Measurements from ENCODE around the gene UGT2B7. TPM values are rescaled to one million over a fixed set of nuclear protein-coding genes. Genes with fewer than 3 reads are reported as not detected.

Gene UGT2B7
- total and polyA plus RNA-seq, 2 of the 13 experiments (the other 11 are each of a cell fraction or from before 2014, with no cell fraction given) = 26.8 to 41.8 TPM

- TF ChIP-seq ZFP41 (CRISPR knock-in tag; IDR thresholded peaks at IDR 0.05; ENCODE audit: borderline replicate concordance) (no peak), MIXL1 (CRISPR knock-in tag; IDR thresholded peaks at IDR 0.05) (no peak), JUN (CRISPR knock-in tag; IDR thresholded peaks at IDR 0.05) (no peak), FOXK1 (CRISPR knock-in tag; IDR thresholded peaks at IDR 0.05; ENCODE audit: borderline replicate concordance, low read depth) (0 out of 2 replicates have a peak, but pooled peaks have one; percentile 36), PAXIP1 (CRISPR knock-in tag; conservative IDR thresholded peaks at IDR 0.05) (no peak; the same call in 1 of the 2 replicates), RARA (CRISPR knock-in tag; IDR thresholded peaks at IDR 0.05) (peak; percentile 11; the same call in 1 of the 2 replicates), ZNF430 (CRISPR knock-in tag; IDR thresholded peaks at IDR 0.05) (no peak), SNAPC4 (CRISPR knock-in tag; IDR thresholded peaks at IDR 0.05) (no peak), NFKBIZ (CRISPR knock-in tag; IDR thresholded peaks at IDR 0.05) (no peak), ZBTB2 (CRISPR knock-in tag; IDR thresholded peaks at IDR 0.05; ENCODE audit: low read depth) (no peak), BRCA1 (CRISPR knock-in tag; IDR thresholded peaks at IDR 0.05) (no peak), XBP1 (CRISPR knock-in tag; IDR thresholded peaks at IDR 0.05) (no peak), PAX8 (CRISPR knock-in tag; IDR thresholded peaks at IDR 0.05; ENCODE audit: borderline replicate concordance) (no peak), GATAD2A (CRISPR knock-in tag; IDR thresholded peaks at IDR 0.05) (peak; percentile 47; the same call in 1 of the 2 replicates), POLR2A (IDR thresholded peaks at IDR 0.05; ENCODE audit: insufficient read depth in 1 of 2, low read depth in 2 of 2, low read length in 2 of 2) (peak in 1 of 2 experiments; percentile 28; a peak in 1 of 4 replicates), FOXA3 (CRISPR knock-in tag; IDR thresholded peaks at IDR 0.05) (0 out of 2 replicates have a peak, but pooled peaks have one; percentile 13), RBFOX2 (IDR thresholded peaks at IDR 0.05; ENCODE audit: low read depth, low read length) (peak; percentile 55), IRF2 (CRISPR knock-in tag; IDR thresholded peaks at IDR 0.05) (0 out of 2 replicates have a peak, but pooled peaks have one; percentile 10), ZBTB14 (CRISPR knock-in tag; IDR thresholded peaks at IDR 0.05) (no peak), TAF1 (CRISPR knock-in tag; IDR thresholded peaks at IDR 0.05) (peak; percentile 51; the same call in 1 of the 2 replicates), ATF1 (CRISPR knock-in tag; IDR thresholded peaks at IDR 0.05) (no peak)
Measured at GRCh38 chr4:69054578-69055200, 41.6 kb upstream of the UGT2B7 start (continued).
